GM21423 (cell line): ENCODE results near the gene UPK1B.

ENCODE experiments used
- ATAC-seq: cut with Tn5 transposase; IDR thresholded peaks from one replicate; pipeline ENCODE4 v1.9.1; 2021; ENCODE audit warnings: mild to moderate bottlenecking, moderate library complexity; ENCODE audit not compliant: unreplicated experiment

The UPK1B gene

GRCh38 chr3:119175872-119176756, 2.7 kb downstream of the UPK1B start:
- no peak for ATAC-seq

- no peak for ATAC-seq
These were observed 3.4 kb downstream of the UPK1B start for GRCh38 chr3:119176778-119177177.

GRCh38 chr3:119177321-119177720, 3.9 kb downstream of the UPK1B start:
- ATAC-seq: no peak

GRCh38 chr3:119181765-119182164, 8.4 kb downstream of the UPK1B start:
- ATAC-seq: no peak

GRCh38 chr3:119184111-119184510, 10.7 kb downstream of the UPK1B start:
- no peak for ATAC-seq

- ATAC-seq: no peak
These were observed 11.6 kb downstream of the UPK1B start for GRCh38 chr3:119184796-119185570.

GRCh38 chr3:119187266-119187665, 13.9 kb downstream of the UPK1B start:
- no peak for ATAC-seq

GRCh38 chr3:119191800-119192199, 18.4 kb downstream of the UPK1B start:
- no peak for ATAC-seq

GRCh38 chr3:119194237-119195150, 21.1 kb downstream of the UPK1B start:
- no peak for ATAC-seq

- no peak for ATAC-seq
These were observed 21.7 kb downstream of the UPK1B start for GRCh38 chr3:119195151-119195476.

GRCh38 chr3:119195911-119196310, 22.5 kb downstream of the UPK1B start:
- no peak for ATAC-seq

GRCh38 chr3:119205209-119205608, 31.8 kb downstream of the UPK1B start:
- ATAC-seq: no peak

- ATAC-seq: no peak
These were observed 32.3 kb downstream of the UPK1B start for GRCh38 chr3:119205685-119206084.

GRCh38 chr3:119206611-119207511, 33.5 kb downstream of the UPK1B start:
- no peak for ATAC-seq

- no peak for ATAC-seq
These were observed 34.1 kb downstream of the UPK1B start for GRCh38 chr3:119207512-119207875.

GRCh38 chr3:119211193-119211592, 37.8 kb downstream of the UPK1B start:
- no peak for ATAC-seq

GRCh38 chr3:119211803-119212202, 38.4 kb downstream of the UPK1B start:
- no peak for ATAC-seq

- peak; percentile 100 for ATAC-seq
These were observed 45.7 kb downstream of the UPK1B start for GRCh38 chr3:119219069-119219468.

GRCh38 chr3:119220198-119220597, 46.8 kb downstream of the UPK1B start:
- ATAC-seq: no peak

GRCh38 chr3:119220970-119221667, 47.7 kb downstream of the UPK1B start:
- ATAC-seq: no peak
